Stomach (tissue), 4 donors: Measurements from ENCODE around the gene FGD2.

ENCODE experiments used
- CTCF ChIP-seq, 7 experiments: fragments of 450-650 bp in 4 of 7; fragments of 200-600 bp in 3 of 7; sonication (generic) in 3 of 7; IDR thresholded peaks; one replicate each; pipeline ENCODE4 v1.5.1; 2016 to 2019; ENCODE audit warnings: antibody characterized with exemption in 7 of 7, control low read depth in 2 of 7, mild to moderate bottlenecking in 1 of 7
- EP300 ChIP-seq: sonication (generic); formaldehyde crosslinking; IDR thresholded peaks from one replicate; pipeline ENCODE4 v1.6.1; 2017; ENCODE audit warnings: antibody characterized with exemption
- POLR2A ChIP-seq, 4 donors: fragments of 450-650 bp; IDR thresholded peaks; one replicate each; pipeline ENCODE4 v1.6.1; 2016; ENCODE audit warnings: antibody characterized with exemption in 4 of 4, control low read depth in 2 of 4, mild to moderate bottlenecking in 1 of 4, moderate library complexity in 1 of 4
- POLR2AphosphoS5 ChIP-seq, 3 donors: sonication (generic); formaldehyde crosslinking; IDR thresholded peaks; one replicate each; pipeline ENCODE4 v1.6.1; 2016; ENCODE audit warnings: antibody characterized with exemption in 3 of 3

GRCh38 chr6:37004044-37004980 is 1.1 kb upstream of the FGD2 start:
- TF ChIP-seq POLR2A (IDR thresholded peaks at IDR 0.05) (no peak), POLR2AphosphoS5 (IDR thresholded peaks at IDR 0.05) (no peak), CTCF (IDR thresholded peaks at IDR 0.05) (no peak), EP300 (no peak)
